NCI-H1694 treated with DMSO at 0.1 percent for 48 hours (cell line): Measurements from ENCODE around the gene C1orf87.
A peak's percentile ranks its signal among the peaks of the same experiment; 100 is the strongest.

Experiments
- DNase-seq: peaks from one replicate; lab custom pipeline; 2025; lab: John Stamatoyannopoulos, UW

The C1orf87 gene, protein sequence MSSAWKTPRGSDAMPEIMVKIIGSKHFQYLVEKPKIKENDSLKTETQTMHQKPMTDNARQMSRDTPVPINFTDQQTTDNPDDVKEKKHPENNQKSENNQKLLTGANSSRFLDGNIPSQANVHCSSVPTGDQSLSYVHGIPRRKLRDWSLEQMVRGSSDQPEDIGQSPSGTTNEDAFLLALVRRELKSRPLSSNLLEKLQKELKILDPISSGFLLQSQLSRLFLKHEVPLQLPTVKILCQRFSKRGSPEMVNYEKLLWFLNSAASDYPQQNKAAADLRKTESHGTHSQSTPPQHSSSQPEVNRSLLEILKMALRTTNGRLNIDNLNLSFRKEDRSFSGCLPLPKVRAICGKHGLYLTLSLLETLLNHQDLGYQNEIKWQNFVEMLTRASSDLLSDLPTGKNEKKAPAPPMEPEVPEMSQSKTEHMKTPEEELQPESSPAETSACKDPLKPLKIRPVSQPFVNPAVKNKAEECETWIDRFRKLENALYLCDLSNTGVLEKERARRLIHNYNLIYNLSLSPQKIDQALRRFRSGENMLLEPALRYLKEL

DNA sequence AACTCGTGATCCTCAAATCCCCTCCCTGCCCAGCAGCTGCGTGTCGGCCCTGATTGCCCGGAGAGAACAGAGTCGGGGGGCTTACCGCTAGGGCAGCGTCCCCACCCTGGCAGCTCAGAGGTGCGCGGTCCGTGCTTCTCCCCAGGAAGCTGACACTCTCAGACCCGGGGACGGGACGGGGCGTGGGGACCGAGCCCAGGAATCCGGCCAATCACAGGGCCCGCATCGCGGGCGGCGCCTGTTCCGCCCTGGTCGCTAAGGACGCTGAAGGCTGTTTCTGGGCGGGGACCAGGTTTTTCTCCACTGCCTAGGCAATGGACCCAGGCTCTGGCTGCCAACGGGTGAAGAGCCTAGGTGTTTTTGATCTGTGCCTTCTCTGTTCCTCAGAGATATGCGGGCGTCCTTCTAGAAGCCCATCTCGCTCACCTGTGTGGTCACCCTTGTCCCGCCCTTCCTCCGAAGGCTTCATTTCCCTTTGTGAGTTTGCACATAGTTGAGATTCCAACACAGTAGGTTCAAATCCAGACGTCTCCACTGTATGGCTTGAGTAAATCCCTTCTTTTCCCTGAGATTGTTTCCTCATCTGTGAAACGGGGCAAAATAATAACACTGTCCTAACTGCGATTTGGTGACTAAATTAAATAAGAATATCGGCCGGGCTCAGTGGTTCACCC lies at the start of gene C1orf87:
TSS of gene C1orf87 (minus strand) at position 166 of the 674 bp plus-strand sequence. CDS start 1,127 bp downstream, outside the sequence.
- DNase-seq, result no peak

DNA sequence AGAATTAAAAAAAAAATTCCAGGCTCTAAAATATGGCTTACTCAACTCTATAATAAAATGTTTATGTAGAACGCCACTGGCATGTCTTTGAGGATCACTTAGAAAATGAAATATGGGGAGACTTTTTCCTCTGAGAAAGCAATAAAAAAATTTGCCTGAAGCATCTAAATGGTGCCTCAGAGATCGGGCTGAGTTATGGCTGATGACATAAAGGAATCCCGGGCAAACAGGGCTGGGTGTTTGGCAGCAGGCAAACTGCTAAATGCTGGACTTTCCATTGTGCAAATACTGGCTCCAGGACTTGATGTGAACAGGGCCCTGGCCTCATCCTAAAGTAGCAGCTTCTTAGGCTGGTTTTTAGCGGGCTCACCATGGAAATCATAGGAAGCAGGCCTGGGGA lies 44.5 kb upstream of the C1orf87 start:
- no peak for DNase-seq

- no peak for DNase-seq
Observed at GRCh38 chr1:60114745-60115318, 41.3 kb upstream of the C1orf87 start.

DNA sequence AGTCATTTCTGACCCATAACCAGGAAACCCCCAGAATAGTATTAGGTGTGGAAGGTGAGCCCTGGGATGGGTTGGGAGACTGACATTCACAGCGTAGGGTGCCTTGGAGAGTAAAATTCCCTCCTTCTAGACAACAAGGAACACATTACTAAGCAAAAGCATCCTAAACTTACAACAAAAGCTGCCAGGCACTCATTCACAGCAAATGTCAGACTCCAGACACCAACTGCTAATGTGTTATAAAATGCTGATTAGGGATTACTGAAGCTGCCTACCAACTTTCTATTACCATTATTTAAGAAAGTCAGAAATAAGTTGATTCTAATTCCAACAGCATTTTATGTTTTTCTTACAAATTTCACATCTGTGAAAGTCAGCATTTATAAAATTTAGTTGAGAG lies 40.0 kb upstream of the C1orf87 start:
- DNase-seq, result no peak

DNA sequence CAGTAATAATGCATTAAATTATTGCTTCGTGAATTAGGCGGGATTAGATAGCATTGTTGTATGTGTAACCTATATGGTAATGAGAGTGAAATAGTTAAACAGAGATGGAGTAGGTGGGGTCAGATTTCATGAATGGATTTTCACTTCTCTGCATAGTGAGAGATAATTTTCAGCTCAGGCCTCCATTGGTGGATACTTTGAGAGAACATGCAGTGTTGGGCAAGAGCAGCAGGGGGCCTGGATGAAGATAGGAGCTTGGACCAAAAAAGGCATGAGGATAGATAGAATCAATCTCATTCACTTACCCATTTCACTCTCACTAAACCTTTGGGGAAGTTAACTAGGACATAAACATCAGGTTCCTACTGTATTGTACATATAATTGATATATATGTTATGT lies 39.5 kb upstream of the C1orf87 start:
- no peak for DNase-seq

GRCh38 chr1:60111716-60112115 lies 38.1 kb upstream of the C1orf87 start:
- DNase-seq, result no peak

DNA sequence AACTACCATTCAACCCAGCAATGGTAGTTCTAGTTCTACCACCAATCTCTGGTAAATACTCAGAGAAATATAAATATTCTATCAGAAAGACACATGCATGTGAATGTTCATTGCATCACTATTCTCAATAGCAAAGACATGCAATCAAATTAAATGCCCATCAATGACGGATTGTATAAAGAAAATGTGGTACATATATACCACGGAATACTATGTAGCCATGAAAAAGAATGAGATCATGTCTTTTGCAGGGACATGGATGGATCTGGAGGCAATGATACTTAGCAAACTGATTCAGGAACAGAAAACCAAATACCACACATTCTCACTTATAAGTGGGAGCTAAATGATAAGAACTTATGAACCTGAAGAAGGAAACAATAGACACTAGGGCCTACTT lies 37.5 kb upstream of the C1orf87 start:
- DNase-seq, result no peak

GRCh38 chr1:60108196-60108595 lies 34.6 kb upstream of the C1orf87 start:
- DNase-seq, result no peak

GRCh38 chr1:60103186-60103585 lies 29.6 kb upstream of the C1orf87 start:
- no peak for DNase-seq

DNA sequence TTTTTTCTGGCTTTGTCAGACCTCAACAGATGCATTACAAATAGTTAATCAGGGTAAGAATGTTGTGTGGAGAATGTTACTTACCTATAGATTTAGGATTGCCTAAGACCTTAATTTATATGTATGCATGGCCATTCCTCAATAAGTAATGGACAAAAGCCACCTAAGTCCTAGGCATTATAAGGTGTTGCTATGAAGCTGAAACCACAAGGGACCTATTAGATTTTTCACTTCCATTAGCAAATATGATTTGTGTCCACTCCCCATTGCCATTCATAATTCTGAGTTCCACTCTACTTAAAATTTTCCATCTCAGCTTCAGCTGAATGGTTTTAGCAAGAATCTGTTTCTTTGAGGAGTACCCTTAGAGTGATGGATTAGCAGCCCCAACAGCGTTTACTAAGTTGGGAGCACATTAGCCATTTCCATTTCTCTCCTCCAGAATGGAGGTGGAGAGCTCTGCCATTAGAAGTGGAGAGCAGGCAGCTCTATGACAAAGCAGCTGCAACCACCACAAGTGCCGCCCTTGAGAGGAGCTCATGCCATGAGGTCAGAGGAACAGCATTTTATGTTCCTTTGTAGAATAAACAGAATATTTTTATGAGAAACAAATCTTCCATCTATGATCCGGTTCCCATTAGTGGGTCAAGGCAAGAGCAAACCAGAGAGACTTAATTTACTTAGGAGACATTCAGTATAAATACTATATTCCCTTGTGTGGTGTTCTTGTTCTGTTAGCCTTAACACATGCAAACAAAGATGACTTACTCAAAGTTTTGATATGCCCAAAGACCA lies 28.9 kb upstream of the C1orf87 start:
- DNase-seq, result no peak

- no peak for DNase-seq
Observed at GRCh38 chr1:60101516-60101915, 27.9 kb upstream of the C1orf87 start.

DNA sequence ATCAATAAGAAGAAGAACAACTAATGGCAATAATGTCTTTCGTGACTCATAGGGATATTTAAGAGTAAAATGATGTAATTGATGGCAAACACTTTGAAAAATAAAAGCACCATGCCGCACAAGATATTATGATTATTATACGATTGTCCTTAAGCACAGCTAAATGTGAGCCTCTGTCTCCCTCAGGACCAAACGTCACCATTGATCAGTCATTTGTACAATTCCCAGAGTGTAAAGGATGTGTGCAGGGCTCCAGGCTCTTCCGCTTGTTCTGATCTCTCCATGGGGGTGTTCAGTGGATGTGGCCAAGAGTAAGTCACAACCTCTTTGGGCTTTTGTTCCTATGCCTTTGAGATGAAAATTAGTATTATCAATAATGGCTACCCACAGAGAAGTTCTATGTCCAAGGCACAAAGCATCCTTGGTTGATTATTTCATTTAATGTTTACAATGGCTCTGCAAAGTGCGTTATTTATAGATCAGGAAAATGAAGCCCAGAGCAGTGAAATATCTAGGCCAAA lies 17.7 kb upstream of the C1orf87 start:
- DNase-seq, result no peak

DNA sequence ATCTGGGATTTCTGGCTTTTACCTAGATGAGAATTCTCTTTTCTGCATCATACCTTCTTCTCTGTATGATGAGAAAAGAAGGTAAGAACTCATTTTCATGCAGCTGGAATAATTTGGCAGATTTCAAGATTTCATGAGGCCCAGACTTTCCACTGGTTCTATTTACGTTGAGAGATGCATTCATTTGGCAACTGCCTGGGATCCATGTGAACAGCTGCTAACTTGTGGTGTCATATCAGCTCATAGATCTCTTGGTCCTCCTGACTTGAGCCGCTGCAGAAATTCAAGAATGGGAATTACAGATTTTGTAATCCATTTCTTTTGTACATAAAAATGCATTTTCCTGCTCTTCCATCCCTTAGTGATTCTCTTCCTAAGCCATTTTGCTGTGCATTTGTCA lies 17.1 kb upstream of the C1orf87 start:
- no peak for DNase-seq

- peak; percentile 16 for DNase-seq
Observed at GRCh38 chr1:60088620-60089155, 15.1 kb upstream of the C1orf87 start.

DNA sequence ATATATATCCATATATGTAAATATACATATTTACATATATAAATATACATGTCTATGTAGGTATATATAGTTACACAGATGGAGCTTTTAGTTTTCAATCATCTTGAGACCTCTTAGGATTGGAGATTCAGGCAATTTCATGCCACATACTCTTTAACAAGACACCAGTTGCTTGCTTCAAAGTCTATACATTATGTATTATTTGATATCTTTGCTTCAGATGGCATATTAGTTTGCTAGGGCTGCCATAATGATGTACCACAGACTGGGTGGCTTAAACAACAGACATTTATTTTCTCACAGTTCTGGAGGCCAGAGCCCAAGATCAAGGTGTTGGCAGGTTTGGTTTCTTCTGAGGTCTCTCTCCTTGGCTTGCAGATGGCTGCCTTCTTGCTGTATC lies 14.1 kb upstream of the C1orf87 start:
- DNase-seq, result no peak

- DNase-seq, result no peak
Observed at GRCh38 chr1:60078182-60078581, 4.6 kb upstream of the C1orf87 start.

- no peak for DNase-seq
Observed at GRCh38 chr1:60071296-60071695, 2.3 kb downstream of the C1orf87 start.

DNA sequence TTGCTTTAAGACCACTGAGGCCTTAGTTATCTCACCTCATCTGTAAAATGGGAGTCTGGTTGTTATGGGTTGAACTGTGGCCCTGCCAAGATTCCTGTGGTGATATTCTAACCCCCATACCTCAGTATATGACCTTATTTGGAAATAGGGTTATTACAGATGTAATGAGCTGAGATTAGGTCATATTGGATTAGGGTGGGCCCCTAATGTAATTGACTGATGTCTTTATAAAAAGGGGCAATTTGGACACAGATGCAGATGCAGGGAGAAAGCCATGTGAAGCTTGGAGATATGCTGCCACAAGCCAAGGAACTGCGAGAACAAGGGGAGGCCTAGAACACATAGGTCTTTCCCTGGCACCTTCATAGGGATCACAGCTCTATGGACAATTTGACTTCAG lies 3.9 kb downstream of the C1orf87 start:
- DNase-seq, result no peak

DNA sequence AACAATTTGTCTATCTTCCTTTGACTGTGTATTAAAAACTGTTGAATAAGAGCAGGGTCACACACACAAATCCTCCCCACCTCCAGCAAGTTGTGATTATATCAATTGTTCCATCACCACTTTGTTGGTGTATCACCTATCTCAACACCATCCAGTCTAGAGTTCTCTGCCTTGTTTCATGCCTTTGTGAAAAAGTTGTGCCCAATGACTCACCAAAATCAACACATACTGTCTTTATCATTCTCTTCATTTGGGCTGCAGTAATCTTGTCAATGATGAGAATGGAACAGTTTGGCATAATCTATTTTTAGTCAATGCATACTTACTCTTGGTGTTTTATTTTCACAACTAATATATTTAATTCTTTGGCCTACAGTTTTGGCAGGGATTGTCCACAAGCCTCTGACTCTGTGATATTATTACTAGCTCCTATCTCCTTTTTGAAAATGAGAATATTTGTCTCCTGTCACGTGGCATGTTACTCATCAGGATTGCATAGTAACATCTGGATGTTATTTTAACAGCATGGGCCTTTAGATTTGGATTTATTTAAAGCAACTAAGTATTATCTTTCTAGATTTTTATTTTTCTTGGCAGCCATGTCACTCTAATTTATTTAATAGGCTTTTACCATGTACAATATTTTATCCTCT lies 5.1 kb downstream of the C1orf87 start:
- DNase-seq, result no peak

GRCh38 chr1:60066001-60066400 lies 7.6 kb downstream of the C1orf87 start:
- DNase-seq, result no peak

GRCh38 chr1:60065199-60065598 lies 8.4 kb downstream of the C1orf87 start:
- no peak for DNase-seq
